HPDE6-E6E7 (cell line): ENCODE results near the gene TRIP13.
"Not testable (repeated sequence)": the region's sequence is repeated elsewhere in the genome, so short reads cannot be mapped to it uniquely, and the experiment has no call there.

Experiments used
- DNase-seq: peaks from one replicate; pipeline ENCODE4 v3.0.0; 2011; ENCODE audit warnings: missing footprints; ENCODE audit errors: extremely low spot score

The TRIP13 gene

GRCh38 chr5:918717-919116 lies 26.0 kb downstream of the TRIP13 start:
- not testable (repeated sequence) for DNase-seq

DNA sequence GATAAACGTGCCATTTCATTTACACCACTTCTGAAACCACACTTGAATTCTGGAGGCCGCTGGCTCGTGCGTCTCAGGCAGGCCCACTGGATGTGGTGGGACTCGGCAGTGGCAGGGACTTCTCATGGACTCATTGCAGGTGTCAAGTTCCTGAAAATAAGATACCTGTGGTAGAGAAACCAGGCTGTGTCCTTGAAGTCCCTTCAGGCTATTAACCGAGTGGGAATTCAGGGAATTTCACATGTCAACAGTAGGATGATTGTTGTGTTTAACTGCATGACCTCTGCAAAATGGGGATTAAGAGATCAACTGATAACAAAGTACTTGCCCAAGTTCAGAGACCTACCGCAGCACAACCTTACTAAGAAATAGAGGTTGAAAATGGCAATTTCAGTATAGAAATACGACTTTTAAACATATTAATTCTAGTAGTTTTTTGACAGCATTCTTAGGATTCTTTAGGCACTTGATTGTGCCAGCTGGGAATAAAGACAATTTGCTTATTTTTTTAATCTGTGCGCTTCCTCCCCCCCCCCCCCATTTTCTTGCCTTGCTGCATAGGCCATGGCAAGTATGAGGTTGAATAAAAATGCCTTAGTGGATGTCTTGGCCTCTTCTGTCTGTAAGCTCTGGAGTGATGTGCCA lies 26.8 kb downstream of the TRIP13 start:
- DNase-seq = no peak

DNA sequence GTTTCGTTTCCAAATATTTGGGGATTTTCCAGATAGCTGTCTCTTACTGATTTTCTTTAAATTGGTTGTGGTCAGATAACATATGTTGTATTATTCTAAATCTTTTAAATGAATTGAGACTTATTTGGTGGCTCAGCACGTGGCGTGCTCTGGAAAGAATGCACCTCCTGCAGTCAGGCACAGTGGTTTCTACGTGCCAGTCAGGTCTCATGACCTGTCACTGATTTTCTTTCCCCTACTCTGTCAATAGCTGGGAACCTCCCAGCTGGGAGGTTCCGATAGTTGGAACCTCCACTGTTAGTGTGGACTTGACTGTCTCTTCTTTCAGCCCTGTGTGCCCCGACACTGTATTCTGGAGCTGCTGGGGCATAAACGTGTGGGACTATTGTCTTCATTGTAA lies 27.6 kb downstream of the TRIP13 start:
- DNase-seq = no peak

- no peak for DNase-seq
Measured at GRCh38 chr5:921456-922435, 29.1 kb downstream of the TRIP13 start.

DNA sequence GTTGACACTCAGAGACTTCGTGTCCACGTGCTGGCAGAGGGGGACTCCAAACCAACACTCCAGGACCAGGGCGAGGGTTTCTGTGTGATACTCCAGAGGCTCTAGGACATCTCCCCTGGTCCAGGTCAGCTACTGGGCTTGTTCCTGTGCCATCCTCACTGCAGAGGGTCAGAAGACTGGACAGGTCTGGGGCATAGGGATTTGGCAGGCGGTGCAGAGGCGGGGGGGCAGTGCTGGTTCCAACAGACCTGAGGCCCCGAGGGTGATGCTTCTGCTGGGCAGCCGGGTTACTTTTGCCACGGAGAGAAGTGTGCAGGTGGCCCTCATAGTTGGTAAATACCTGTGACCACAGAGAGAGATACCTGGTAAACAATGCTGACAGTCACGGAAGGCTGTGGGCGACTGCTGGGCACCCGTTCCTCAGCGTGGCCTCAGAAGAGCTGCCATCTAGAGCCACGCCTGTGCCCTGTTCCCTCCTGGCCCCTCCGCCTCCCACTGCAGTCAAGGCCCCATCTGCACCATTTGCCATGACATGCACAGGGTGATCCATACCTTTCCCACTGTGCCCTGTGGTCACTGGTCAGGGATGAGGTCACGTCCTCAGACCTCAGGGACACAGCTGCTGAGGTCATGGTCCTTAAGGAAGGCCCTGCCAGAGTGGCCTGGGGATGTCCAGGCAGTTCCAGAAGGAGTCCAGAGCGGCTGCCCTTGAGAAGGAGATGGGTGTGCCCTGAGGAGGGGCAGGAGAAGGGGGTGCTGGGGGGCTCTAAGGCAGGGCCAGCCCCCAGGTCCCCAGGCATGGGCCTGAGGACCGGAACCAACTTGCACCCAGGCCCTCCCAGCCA lies 30.0 kb downstream of the TRIP13 start:
- DNase-seq = no peak

DNA sequence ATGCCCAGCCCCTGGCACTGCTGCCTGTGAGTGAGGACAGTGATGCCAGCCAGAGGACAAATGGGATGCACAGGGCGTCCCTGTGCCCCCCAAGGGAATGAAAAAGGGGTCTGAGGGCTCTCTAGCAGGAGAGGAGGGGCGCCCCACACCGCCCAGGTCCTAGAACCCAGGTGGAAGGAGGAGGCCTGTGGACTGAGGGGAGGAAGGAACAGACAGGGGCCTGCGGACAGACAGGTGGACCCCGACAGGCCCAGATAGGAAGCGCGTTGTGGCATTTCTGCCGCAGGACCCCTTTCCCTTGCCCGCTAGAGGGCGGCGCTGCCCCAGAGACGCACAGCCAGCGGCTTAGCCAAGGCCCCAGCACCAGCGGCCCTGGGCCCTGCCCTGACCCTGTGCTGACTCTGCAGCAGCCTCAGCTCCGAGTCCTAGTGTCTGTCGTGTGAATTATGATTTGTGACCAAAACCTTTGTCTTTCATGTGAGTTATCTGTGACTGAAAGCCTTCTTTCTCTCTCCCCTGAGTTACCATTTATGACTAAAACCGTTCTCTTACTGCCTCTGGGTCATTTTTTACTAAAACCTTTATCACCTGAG lies 30.7 kb downstream of the TRIP13 start:
- peak; percentile 67 for DNase-seq

DNA sequence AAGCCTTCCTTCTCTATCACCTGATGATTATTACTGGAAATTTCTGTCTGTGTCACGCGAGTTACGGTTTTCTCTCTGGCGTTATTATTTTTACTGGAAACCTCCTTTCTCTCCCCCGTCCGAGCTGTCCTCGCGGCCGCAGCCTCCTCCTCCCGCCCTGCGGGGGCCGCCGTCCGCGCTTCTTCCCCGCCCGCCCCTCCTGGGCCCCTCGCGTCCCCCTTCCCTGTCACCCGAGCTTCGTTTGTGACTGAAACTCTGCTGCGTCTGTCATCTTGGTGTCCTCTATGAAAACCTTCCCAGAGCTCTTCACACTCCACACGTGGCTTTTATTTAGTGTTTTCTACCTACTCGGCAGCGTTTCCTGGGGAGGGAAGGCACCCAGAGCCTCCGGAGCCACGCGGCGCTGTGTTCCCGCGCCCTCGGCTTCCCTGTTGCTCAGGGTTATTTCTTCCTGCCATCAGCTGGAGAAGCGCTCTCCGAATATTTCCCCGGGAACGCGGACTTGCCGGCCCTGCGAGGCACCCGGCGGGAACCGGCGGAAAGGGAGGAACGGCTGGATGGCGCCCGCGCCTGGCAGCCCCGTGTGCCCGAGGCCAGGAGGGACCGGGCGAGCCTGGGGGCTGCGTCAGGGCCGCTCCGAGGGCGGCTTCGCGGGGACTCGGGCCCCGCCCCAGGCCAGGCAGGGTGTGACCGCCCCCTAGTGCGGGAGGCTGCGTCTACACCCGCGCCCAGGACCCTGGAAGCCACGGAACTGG lies 33.9 kb downstream of the TRIP13 start:
- no peak for DNase-seq

GRCh38 chr5:927172-928015 lies 34.7 kb downstream of the TRIP13 start:
- no peak for DNase-seq

DNA sequence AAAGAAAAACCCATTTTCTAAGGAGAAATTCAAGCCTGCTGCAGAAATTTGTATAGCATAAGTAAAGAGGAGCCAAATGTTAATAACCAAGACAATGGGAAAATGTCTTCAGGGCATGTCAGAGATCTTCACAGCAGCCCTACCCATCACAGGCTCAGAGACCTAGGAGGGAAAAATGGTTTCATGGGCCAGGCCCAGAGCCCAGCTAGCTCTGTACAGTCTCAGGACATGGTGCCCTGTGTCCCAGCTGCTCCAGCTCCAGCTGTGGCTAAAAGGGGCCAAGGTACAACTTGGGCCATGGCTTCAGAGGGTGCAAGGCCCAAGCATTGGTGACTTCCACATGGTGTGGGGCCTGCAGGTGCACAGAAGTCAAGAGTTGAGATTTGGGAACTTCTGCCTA lies 36.5 kb downstream of the TRIP13 start:
- DNase-seq = not testable (repeated sequence)

DNA sequence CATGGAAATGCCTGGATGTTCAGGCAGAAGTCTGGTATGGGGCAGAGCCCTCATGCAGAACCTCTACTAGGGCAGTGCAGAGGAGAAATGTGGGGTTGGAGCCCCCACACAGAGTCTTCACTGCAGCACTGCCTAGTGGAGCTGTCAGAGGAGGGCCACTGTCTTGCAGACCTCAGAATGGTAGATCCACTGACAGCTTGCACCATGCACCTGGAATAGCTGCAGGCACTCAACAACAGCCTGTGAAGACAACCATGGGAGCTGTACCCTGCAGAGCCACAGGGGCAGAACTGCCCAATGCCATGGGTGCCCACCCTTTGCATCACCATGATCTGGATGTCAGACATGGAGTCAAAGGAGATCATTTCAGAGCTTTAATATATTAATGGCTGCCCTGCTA lies 36.9 kb downstream of the TRIP13 start:
- no peak for DNase-seq

DNA sequence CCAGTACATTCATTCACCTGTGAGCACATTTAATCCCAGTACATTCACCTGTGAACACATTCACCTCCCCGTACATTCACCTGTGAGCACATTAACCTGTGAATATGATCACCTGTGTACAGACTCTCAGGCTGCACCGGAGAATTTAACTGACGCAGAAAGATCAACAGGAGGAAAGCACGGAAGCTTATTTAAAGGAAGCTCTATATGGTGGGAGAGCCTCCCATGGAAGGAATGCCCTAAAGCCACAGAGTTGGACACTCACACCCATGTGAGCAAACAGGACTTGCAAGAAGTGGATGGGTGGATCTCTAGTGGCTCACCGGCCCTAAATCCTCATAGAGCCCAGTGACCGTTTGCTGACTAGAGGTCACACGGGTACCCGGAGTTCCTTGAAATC lies 38.2 kb downstream of the TRIP13 start:
- DNase-seq = no peak

DNA sequence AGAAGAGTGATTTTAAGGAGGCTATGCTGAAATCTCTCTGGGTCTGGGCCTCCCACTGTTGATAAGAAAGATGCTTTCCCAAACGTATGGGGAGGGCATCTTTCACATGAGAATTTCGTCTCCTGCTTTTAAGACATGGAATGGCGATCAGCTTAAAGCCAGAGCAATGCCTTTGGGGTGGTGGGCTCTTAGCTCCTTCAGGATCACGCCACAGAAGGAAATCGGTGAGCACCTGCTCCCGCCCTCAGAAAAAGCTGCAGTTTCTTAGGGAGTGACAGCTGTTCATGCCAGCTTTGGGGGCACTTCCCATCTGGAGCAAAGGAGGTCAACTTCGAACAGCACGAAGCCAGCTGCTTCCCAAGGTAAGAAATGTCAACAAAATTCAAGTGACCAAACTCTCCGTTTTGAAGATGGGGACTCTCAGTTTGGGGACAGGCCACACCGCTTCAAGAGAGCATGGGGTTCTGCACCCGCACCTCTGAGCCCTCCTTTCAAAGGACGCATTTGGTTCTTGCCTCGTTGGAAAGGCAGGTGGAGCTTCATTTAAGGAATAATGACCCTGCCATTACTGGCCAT lies 39.0 kb downstream of the TRIP13 start:
- no peak for DNase-seq

GRCh38 chr5:932151-932627 lies 39.5 kb downstream of the TRIP13 start:
- DNase-seq = no peak

DNA sequence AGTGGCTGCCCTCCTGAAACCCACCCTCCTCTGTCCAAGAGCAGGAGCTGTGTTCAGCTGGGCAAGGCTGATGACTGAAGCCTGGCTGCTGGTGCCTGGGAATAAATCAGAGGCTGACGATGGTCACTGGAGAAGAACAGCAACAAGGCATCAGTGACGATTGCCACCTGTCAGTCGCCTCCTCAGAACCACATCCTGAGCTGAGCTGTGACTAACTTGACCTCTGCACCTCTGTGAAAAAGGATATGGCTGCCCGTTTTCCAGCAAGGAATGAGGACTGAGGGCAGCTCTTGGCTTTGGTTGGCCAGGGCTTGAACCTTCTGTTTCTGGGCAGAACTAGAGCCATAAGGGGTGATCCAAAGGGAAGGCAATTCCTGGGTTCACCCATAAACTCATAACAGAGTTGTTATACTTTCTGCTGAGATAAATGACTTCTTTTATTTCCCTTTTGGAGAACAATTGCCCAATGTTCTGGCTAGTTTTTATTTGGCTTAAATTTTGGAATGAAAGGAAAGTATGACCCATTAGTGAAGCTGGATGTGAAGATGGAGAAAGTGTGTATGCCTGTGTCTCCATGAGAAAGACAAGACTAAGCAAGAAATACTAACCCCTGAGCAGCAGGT lies 40.1 kb downstream of the TRIP13 start:
- DNase-seq = no peak

DNA sequence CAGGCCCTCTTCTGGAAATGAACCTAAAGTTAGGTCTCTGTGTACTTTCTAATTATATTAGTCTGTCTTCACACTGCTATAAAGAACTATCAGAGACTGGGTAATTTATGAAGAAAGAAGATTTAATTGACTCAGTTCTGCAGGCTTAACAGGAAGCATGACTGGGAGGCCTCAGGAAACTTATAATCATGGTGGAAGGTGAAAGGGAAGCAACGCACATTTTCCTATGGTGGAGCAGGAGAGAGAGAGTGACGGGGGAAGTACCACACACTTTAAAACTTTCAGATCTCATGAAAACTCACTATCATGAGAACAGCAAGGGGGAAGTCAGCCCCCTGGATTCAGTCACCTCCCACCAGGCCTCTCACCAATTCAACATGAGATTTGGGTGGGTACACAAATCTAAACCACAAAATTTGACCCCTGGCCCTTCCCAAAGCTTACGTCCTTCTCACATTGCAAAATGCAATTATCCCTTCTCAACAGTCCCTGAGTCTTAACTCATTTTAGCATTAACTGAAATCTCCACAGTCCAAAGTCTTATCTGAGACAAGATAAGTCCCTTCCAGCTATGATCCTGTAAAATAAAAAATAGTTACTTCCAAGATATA lies 40.7 kb downstream of the TRIP13 start:
- DNase-seq = no peak

DNA sequence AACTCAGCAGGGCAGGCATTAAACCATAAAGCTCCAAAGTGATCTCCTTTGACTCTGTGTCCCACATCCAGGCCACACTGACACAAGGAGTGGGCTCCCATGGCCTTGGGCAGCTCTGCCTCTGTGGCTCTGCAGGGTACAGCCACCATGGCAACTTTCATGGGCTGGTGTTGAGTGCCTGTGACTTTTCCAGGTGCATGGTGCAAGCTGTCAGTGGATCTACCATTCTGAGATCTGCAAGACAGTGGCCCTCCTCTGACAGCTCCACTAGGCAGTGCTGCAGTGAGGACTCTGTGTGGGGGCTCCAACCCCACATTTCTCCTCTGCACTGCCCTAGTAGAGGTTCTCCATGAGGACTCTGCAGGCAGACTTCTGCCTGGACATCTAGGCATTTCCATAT lies 41.3 kb downstream of the TRIP13 start:
- not testable (repeated sequence) for DNase-seq

- DNase-seq = not testable (repeated sequence)
Measured at GRCh38 chr5:934381-934967, 41.8 kb downstream of the TRIP13 start.

- DNase-seq = no peak
Measured at GRCh38 chr5:935510-936084, 42.9 kb downstream of the TRIP13 start.
